SKM-1 treated with dmso at 0.1 percent for 144 hours (cell line): ENCODE measurements around the gene BID.

Experiments used
- DNase-seq: peaks from one replicate; lab custom pipeline; 2025; ENCODE audit not compliant: unreplicated experiment; lab: John Stamatoyannopoulos, UW

BID gene

GRCh38 chr22:17784776-17785175 is 10.5 kb upstream of the BID start:
- no peak for DNase-seq

GRCh38 chr22:17783773-17784480 is 9.7 kb upstream of the BID start:
- DNase-seq: no peak

GRCh38 chr22:17783312-17783711 is 9.0 kb upstream of the BID start:
- DNase-seq: no peak

GRCh38 chr22:17782621-17783020 is 8.4 kb upstream of the BID start:
- DNase-seq: no peak

GRCh38 chr22:17782158-17782557 is 7.9 kb upstream of the BID start:
- no peak for DNase-seq

GRCh38 chr22:17781319-17782031 is 7.2 kb upstream of the BID start:
- DNase-seq: no peak

- DNase-seq: no peak
Observed at GRCh38 chr22:17780741-17781318, 6.6 kb upstream of the BID start.

GRCh38 chr22:17780116-17780740 is 6.0 kb upstream of the BID start:
- no peak for DNase-seq

GRCh38 chr22:17779286-17780115 is 5.2 kb upstream of the BID start:
- DNase-seq: no peak

- no peak for DNase-seq
Observed at GRCh38 chr22:17778412-17778976, 4.2 kb upstream of the BID start.

- DNase-seq: no peak
Observed at GRCh38 chr22:17777717-17778044, 3.4 kb upstream of the BID start.

- peak; percentile 88 for DNase-seq
Observed at GRCh38 chr22:17777005-17777716, 2.9 kb upstream of the BID start.

GRCh38 chr22:17775781-17776465 is 1.7 kb upstream of the BID start:
- no peak for DNase-seq

GRCh38 chr22:17774926-17775685 is 837 bp upstream of the BID start:
- DNase-seq: no peak

- DNase-seq: no peak
Observed at GRCh38 chr22:17773606-17774205, 563 bp downstream of the BID start.

- no peak for DNase-seq
Observed at GRCh38 chr22:17772958-17773605, 1.2 kb downstream of the BID start.

GRCh38 chr22:17772249-17772957 is 1.9 kb downstream of the BID start:
- DNase-seq: no peak
